GM19324 (cell line): Measurements from ENCODE around the gene EIF4G3.
"Not testable (repeated sequence)": the region's sequence is repeated elsewhere in the genome, so short reads cannot be mapped to it uniquely, and the experiment has no call there.

Experiments used
- ATAC-seq: cut with Tn5 transposase; IDR thresholded peaks from one replicate; pipeline ENCODE4 v1.9.1; 2021; ENCODE audit warnings: mild to moderate bottlenecking, moderate library complexity; ENCODE audit not compliant: unreplicated experiment, low FRiP score

Gene EIF4G3

DNA sequence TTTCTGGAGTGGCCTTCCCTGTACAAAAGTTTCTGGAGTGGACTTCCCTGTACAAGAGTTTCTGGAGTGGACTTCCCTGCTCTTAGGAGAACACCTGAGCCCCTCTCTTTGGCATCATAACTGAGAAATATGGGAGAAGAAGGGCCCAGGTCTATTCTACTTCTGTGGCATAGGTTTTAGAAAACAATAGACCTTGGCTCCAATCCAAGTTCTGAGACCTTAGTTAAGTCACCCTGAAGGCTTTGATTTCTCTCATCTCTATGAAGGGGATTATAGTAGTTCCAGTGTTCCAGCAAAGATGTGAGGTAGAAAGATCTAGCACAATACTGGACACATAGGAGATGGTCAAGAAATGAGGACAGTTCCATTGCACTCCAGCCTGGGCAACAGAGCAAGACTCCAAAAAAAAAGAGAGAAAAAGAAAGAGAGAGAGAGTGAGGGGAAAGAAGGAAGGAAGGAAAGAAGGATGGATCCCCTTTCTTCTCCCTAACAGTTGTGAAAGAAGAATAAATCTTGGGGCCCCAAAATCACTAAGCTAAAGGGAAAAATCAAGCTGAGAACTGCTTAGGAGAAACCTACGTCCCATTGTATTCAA is 13.3 kb upstream of the EIF4G3 start:
- no peak for ATAC-seq

DNA sequence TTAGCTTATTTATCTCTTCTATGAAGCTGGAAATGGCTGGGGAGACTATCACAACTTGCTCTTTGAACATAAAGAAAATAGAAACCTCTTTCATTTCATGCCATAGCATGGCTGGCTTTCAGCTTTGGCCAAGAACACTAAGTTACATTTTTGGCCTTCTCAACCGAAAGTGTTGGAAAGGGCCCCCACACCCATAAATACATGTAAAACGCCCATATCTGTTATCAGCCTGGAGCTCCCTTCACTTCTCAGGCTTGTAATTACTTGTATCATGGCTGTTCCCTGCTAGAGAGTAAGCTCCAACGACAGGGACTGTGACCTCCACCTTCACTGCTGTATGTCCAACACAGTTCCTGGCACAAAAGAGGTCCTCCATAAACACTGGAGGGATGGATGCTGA is 12.7 kb upstream of the EIF4G3 start:
- ATAC-seq, result no peak

DNA sequence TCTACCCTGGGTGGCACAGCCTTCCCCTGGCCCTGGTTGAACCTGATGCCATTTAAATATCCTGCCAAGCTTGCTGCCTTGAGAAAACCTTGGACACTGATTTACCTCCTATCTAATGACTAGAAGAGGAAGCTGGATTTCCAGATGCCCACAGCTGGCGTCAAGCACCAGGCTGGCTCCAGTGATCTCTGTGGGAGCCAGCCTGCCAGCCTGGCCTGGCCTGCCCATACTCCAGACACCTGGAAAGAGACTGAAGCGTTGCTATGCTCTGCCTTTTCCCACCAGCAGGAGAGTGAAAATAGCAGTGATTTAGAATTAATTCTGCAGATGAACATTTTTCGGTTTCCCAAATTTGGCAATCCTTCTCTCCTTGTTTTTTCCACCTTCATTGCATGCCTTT is 11.5 kb upstream of the EIF4G3 start:
- ATAC-seq, result no peak

DNA sequence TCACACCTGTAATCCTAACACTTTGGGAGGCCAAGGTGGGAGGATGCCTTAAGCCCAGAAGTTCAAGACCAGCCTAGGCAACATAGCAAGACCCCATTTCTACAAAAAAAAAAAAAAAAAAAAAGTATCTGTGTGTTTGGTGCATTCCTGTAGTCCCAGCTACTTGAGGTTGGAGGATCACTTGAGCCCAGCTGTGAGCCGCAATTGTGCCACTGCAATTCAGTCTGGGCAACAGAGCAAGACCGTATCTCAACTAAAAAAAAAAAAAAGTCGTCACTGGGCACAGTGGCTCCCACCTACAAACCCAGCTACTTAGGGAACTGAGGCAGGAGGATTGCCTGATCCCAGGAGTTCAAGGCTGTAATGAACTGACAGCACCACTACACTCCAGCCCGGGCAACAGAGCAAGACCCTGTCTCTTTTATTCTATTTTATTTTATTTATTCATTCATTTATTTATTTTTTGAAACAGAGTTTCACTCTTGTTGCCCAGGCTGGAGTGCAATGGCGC is 8.6 kb upstream of the EIF4G3 start:
- ATAC-seq, result no peak

DNA sequence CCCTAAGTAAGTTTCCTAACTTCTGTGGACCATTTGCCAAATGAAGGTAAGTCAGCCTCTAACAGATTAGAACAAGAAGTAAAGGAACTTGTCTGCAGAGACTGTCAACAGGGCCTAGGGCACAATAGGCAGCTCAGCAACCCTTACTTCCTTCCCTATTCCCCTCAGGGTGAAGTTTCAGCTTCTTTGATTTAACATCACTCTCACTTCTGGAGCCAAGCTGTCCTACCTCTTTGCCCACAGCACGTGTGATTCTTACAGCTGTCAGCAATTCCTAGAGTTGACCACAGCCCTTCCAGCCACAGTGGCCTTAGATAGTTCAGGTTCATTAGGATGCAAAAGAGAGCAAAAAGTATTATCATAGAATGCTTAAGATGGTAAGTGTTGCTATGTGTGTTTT is 7.6 kb upstream of the EIF4G3 start:
- ATAC-seq, result no peak

DNA sequence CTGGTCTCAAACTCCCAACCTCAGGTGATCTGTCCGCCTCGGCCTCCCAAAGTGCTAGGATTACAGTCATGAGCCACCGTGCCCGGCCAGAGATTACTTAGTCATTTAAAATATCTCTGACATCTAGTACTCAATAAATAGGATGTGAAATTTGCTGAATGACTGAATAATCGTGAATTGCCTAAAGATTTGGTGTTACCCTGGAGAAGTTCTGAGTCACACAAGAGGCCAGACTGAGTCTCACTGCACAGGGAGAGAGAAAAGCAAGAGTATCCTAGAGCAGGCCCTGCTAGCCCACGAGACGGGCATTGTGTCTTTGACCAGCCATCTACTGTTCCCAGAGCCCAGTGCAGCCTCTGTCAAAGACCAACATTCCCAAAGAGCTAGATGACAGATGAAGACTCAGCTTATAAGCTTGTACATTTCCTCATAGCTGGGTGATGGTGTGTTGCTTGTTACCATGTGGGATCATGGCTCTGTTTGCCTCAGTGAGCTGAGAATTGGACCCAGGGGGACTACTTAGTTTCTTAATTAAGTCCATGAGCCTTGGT is 5.6 kb upstream of the EIF4G3 start:
- no peak for ATAC-seq

DNA sequence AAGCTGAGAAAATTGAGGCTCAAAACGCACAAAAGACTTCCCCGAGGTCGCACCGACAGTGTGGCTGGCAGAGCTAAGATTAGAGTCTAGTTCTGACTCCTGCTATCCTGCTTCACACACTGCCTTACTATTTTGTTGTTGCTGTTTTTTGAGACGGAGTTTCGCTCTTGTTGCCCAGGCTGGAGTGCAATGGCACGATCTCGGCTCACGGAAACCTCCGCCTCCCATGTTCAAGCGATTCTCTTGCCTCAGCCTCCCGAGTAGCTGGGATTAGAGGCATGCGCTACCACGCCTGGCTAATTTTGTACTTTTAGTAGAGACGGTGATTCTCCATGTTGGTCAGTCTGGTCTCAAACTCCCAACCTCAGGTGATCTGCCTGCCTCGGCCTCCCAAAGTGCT is 1.6 kb upstream of the EIF4G3 start:
- not testable (repeated sequence) for ATAC-seq

DNA sequence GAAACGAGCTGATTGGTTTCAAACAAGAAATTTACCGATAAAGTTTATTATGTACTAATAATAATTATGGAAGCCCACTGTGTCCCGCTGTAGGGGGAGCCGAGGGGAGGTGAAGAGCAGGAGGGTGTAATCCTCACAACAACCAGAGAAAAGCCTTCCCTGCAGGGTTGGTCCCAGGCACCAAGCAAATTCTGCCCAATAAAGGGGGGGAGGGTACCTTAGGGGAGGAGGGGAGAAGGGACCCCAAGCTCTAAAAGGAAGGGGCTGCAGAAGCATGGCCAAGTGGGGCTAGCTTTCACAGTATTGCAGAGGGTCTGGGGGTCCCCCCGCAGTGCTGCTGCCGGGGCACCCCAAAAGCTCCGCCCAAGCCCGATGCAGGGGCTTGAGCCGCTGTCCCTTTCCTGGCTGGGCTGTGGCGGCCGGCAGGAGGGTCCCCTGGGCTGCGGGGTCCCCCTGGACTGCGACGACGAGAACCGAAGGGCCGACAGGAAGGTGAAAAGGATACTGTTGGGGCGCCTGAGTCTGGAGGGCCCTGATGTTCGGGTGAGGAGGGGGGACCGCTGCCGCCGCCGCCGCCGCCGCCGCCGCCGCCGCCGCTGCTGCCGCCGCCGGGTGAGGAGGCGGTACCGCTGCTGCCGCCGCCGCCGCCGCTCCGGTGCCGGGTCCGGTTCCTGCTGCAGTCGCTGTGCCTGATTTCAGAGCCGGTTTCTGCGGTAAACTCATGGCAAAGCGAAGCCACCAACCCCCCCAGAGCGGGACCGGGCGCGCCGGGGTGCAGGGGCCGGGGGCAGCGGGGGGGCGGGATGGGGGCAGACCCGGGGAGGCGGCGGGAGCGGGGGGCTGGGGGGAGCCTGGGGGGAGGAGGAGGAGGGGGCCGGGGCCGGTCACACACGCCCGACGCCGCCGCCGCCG is 771 bp downstream of the EIF4G3 start:
- ATAC-seq, result peak; percentile 15

DNA sequence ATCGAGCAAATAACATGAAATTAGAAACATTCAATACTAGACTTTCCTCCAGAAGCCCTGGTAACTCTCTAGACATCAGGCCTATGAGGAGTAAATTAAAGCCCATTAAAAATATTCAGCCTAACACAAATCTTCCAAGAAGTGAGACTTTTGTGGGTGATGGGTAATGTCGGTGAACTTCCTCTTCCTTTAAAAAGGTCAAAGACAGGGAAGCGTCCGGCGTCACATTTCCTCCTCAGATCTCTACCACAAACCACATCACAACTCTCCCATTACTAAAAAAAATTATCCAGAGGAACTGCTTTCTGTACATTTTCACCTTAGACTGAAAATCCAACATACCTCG is 1.4 kb downstream of the EIF4G3 start:
- ATAC-seq, result no peak

DNA sequence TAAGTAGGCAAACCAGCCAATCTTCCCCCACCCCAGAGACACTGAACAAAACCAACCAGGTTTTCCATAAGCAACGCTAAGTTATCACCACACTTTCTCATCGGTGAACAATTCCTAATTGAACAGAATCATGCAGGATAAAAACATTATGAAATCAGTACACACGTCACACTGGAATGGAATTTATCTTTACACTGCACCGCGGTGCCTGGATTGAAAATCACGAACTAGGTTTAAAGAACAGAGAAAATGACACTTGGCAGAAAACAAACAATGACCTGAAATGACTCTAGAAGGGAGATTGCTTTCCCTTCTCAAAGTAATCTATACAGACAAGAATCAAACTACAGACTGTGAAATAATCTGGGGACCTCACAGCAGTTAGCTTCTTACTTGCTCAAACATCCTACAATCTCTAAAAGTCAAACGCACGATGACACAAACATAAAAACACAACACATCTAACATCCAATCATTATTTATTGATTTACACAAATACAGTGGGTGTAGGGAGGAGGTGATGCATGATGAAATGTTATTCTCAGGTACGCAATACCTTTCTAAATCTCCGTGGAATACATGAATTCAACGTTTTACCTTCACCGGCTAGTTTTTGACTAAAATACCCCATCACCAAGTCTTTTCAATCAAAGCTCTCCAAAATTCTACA is 1.9 kb downstream of the EIF4G3 start:
- ATAC-seq, result no peak

DNA sequence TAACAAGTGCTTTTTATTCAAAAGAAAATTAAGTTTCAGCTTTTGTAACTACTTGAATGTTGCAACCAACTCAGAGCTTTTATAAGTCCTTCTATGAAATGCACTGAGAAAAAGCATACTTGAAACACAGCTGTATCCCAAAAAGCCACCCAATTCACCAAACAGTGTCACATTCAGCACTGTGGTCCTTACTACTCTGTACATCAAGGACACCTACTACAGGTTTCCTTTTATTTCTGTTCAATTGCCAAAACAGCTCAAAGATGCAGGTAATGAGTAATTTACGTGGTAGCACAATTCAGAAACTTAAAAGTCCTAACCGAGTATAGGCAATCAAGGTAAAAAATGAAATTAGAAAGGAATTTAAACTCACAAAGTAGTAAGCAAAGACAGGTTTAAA is 2.5 kb downstream of the EIF4G3 start:
- no peak for ATAC-seq

DNA sequence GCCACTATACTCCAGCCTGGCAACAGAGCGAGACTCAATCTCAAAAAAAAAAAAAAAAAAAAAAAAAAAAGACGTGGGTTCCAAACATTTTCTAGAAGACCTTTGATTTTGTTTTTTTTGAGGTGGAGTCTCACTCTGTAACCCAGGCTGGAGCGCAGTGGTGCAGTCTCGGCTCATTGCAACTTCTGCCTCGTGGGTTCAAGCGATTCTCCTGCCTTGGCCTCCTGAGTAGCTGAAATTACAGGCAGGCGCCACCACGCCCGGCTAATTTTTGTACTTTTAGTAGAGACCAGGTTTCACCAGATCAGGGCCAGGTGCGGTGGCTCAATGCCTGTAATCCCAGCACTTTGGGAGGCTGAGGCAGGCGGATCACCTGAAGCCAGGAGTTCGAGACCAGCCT is 3.6 kb downstream of the EIF4G3 start:
- ATAC-seq, result not testable (repeated sequence)

DNA sequence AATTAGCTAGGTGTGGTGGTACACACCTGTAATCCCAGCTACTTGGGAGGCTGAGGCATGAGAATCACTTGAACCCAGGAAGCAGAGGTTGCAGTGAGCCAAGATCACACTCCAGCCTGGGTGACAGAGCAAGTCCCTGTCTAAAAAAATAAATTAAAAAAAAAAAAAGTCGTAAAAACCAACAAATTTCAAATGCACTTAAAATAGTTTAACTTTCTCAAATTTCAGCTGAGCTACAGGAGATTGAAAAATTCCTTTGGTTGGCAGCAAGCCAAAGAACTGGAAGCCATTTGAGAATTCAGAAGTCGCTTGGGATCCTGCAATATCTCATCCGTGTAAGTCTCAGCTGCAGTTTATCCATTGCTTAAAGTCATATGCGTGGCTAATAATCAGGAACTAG is 5.9 kb downstream of the EIF4G3 start:
- ATAC-seq, result not testable (repeated sequence)

DNA sequence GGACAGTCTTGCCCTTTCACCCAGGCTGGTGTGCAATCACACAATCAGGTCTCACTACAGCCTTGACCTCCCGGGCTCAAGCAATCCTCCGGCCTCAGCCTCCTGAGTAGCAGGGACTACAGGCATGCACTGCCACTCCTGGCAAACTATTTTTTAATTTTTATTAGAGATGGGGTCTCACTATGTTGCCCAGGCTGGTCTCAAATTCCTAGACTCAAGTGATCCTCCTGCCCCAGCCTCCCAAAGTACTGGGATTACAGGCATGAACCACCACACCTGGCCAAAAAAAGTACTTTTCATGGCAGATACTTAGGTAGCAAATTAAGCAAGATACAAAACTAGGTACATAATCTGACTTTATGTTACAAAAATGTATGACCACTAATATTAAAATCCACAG is 8.3 kb downstream of the EIF4G3 start:
- no peak for ATAC-seq

DNA sequence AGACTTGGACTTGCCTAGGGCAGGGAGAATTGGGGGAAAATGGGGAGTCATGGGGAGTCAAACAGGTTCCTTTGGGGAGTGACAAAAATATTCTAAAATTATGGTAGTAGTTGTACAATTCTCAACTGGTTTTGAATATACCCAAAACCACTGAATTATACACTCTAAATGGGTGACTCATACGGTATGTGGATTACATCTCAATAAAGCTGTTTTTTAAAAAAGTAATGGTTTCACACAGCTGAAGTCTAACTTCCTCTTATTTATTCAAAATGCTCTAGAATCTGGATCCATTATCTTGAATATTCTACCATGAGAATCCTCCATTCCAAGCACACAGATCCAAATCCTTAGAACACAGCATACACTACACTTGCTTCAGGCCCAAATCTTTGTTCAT is 11.1 kb downstream of the EIF4G3 start:
- no peak for ATAC-seq

DNA sequence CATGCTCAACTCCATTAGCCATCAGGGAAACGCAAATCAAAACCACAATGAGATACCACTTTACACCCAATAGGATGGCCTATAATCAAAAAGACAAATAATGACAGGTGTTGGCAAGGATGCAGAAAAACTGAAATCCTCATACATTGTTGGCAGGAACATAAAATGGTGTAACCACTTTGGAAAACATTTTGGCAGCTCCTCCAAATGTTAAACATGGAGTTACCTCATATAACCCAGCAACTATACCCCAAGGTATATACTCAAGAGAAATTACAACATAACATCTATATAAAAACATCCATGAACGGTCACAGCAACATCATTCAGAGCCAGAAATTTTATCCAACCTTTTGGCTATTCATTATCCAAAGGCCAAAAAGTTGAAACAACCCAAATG is 11.6 kb downstream of the EIF4G3 start:
- no peak for ATAC-seq

DNA sequence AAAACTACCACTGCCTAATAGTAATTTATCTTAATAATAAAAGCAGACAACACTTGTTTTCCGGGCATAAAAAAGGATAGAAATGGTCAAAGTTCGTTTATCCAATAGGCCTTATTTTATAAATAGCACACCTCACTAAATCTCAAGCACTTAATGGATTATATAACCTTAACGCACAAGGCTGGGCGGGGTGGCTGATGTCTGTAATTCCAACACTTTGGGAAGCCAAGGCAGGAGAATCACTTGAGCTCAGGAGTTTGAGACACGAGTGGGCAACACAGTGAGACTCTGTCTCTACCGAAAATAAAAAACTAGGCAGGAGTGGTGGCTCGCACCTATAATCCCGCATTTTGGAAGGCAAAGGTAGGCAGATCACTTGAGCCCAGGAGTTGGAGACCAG is 12.4 kb downstream of the EIF4G3 start:
- ATAC-seq, result no peak

DNA sequence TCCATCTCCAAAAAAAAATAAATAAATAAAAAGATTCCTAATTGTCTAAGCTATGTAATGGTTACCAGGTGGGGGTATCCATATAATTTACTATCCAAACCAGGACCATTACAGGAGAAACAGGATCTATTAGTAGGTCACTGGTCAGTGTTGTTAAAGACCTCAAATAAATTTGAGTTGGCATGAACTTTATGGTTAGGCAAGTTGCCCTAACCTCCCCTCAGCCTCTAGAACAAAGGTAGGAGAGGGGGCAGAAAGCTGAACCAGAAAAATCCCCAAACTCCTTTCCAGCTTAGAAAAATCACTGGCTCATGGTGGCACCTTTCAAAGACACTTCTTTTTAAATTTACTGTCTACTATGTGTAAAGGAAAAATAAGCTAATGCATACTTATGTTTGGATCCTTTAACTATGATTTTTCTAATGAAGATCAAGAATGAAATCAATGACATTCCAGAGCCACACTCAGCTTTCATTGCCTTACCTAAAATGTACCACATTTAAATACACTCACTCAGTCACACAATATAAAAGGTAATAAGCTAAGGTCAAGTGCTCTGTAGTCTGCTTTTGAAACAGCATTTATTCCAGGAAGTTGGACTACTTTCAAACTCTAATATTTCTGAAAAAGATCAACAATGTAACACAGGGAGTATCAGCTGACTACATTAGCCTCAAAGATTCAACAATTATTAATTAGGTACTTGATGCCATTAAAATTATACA is 13.8 kb downstream of the EIF4G3 start:
- ATAC-seq, result no peak

DNA sequence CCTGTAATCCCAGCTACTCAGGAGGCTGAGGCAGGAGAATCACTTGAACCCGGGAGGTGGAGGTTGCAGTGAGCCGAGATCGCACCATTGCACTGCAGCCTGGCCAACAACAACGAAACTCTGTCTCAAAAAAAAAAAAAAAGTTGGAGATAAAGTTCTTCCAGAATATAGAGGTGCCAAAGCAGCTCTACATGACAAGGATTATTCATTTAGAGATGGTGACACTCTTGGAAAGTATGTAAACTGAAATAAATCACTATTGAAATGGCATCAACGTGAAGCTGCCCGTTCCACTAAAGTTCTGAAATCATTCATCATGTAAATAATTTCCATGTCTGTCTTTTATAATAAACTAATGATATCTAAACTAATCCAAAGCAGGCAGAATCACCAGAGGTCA is 14.9 kb downstream of the EIF4G3 start:
- no peak for ATAC-seq

DNA sequence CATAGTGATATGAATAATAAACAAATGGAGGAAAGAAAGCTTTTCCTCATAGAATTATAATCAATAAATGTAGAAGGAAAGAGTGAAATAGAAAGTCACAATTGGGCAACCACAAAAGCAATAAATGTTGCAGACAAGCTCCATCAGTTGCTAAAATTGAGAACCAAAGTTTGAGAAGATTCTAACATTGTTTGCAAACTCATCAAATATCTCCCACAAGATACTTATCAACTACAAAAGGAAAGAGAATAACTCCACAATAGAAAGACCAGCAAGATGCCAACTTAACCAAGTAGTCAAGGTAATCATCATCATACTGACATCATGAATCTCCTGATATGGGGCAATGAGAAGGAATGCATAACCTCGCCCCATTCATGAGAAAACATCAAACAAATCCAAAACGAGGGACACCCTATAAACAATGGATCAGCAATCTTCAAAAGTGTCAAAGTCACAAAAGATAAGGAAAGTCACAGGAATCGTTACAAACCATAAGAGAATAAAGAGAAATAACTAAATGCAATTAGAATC is 16.4 kb downstream of the EIF4G3 start:
- ATAC-seq, result no peak
